Liver (tissue), 9 donors: ENCODE measurements around the gene ILKAP. TPM values are rescaled to one million over a fixed set of nuclear protein-coding genes. Genes with fewer than 3 reads are reported as not detected.

Experiments
- DNase-seq: peaks from one replicate; pipeline ENCODE4 v3.0.0-alpha.2; 2017; ENCODE audit warnings: low spot score
- H3K27ac ChIP-seq, 2 donors: one replicate each; pipeline ENCODE4 v1.7.0; 2013; ENCODE audit warnings: inconsistent platforms in 2 of 2, low read length in 2 of 2, control low read depth in 1 of 2, low read depth in 1 of 2, mild to moderate bottlenecking in 1 of 2
- H3K27me3 ChIP-seq, 4 donors: one replicate each; pipeline versions ENCODE4 v1.6.1 to v1.7.0; 2013; ENCODE audit warnings: low read length in 3 of 4, inconsistent platforms in 1 of 4, mild to moderate bottlenecking in 1 of 4, moderate library complexity in 1 of 4; ENCODE audit not compliant: control insufficient read depth in 4 of 4, insufficient read depth in 4 of 4
- H3K36me3 ChIP-seq, 4 donors: one replicate each; pipeline versions ENCODE4 v1.6.1 to v1.7.0; 2013; ENCODE audit warnings: low read length in 3 of 4, mild to moderate bottlenecking in 3 of 4, low read depth in 1 of 4, moderate library complexity in 1 of 4; ENCODE audit not compliant: control insufficient read depth in 4 of 4, insufficient read depth in 3 of 4
- H3K4me1 ChIP-seq, 4 donors: one replicate each; pipeline versions ENCODE4 v1.6.1 to v1.7.0; 2013; ENCODE audit warnings: low read length in 3 of 4, mild to moderate bottlenecking in 3 of 4, moderate library complexity in 1 of 4; ENCODE audit not compliant: control insufficient read depth in 4 of 4, insufficient read depth in 4 of 4
- H3K4me3 ChIP-seq, 3 donors: one replicate each; pipeline versions ENCODE4 v1.6.1 to v1.7.0; 2013; ENCODE audit warnings: low read length in 3 of 3, control low read depth in 1 of 3, low read depth in 1 of 3, mild to moderate bottlenecking in 1 of 3
- H3K9ac ChIP-seq, 2 donors: one replicate each; pipeline ENCODE4 v1.7.0; 2013; ENCODE audit warnings: low read length in 2 of 2, mild to moderate bottlenecking in 2 of 2, moderate library complexity in 2 of 2, control low read depth in 1 of 2, low read depth in 1 of 2
- H3K9me3 ChIP-seq, 4 donors: one replicate each; pipeline versions ENCODE4 v1.6.1 to v1.7.0; 2013; ENCODE audit warnings: low read length in 3 of 4; ENCODE audit not compliant: control insufficient read depth in 4 of 4
- ATF3 ChIP-seq: IDR thresholded peaks from 2 replicates; pipeline ENCODE4 v1.6.1; 2016; ENCODE audit warnings: antibody characterized with exemption
- CTCF ChIP-seq: fragments of 150-350 bp; IDR thresholded peaks from 2 replicates; pipeline ENCODE4 v1.5.1; 2017; ENCODE audit warnings: improper control_type of control experiment, low read depth, low read length; ENCODE audit not compliant: missing input control
- FOXA1 ChIP-seq: IDR thresholded peaks from 2 replicates; pipeline ENCODE4 v1.6.1; 2016; ENCODE audit warnings: antibody characterized with exemption
- FOXA2 ChIP-seq: IDR thresholded peaks from 2 replicates; pipeline ENCODE4 v1.6.1; 2016; ENCODE audit warnings: antibody characterized with exemption
- HNF4A ChIP-seq, 2 donors: conservative IDR thresholded peaks; 2 replicates each; pipeline ENCODE4 v1.6.1; 2016; ENCODE audit warnings: antibody characterized with exemption in 2 of 2, mild to moderate bottlenecking in 2 of 2
- HNF4G ChIP-seq: IDR thresholded peaks from 2 replicates; pipeline ENCODE4 v1.6.1; 2016; ENCODE audit warnings: antibody characterized with exemption
- NR2F2 ChIP-seq: IDR thresholded peaks from 2 replicates; pipeline ENCODE4 v1.6.1; 2016; ENCODE audit warnings: antibody characterized with exemption
- RAD21 ChIP-seq, 2 donors: IDR thresholded peaks; 2 replicates each; pipeline ENCODE4 v1.6.1; 2016; ENCODE audit warnings: antibody characterized with exemption in 2 of 2, mild to moderate bottlenecking in 2 of 2
- REST ChIP-seq: IDR thresholded peaks from 2 replicates; pipeline ENCODE4 v1.6.1; 2016; ENCODE audit warnings: antibody characterized with exemption, mild to moderate bottlenecking
- RXRA ChIP-seq, 2 donors: IDR thresholded peaks; 2 replicates each; pipeline ENCODE4 v1.6.1; 2017 to 2018; ENCODE audit warnings: antibody characterized with exemption in 2 of 2, mild to moderate bottlenecking in 1 of 2
- SP1 ChIP-seq: IDR thresholded peaks from 2 replicates; pipeline ENCODE4 v1.6.1; 2018; ENCODE audit warnings: antibody characterized with exemption, mild to moderate bottlenecking
- TAF1 ChIP-seq: conservative IDR thresholded peaks from 2 replicates; pipeline ENCODE4 v1.6.1; 2016; ENCODE audit warnings: antibody characterized with exemption, mild to moderate bottlenecking
- ZBTB33 ChIP-seq: IDR thresholded peaks from 2 replicates; pipeline ENCODE4 v1.6.1; 2016; ENCODE audit warnings: antibody characterized with exemption
- WGBS: extraction: QIAGEN DNeasy Blood & Tissue Kit; methylation state at CpG from one replicate; pipeline ENCODE4 v1.1.7; 2013; 5-methylcytosine and 5-hydroxymethylcytosine counted together
- polyA plus RNA-seq, 2 donors: library from polyadenylated mRNA; stranded (reverse) in 1 of 2; unstranded in 1 of 2; fragments of 200-250 nt in 1 of 2; fragments of >200 nt in 1 of 2; fragmentation: Nextera tagmentation in 1 of 2; extraction: Ambion mirVana in 1 of 2; gene quantifications; one replicate each; pipeline versions ENCODE4 v1.2.1 to v1.2.3, GENCODE V29; 2013 to 2015
- total RNA-seq, 2 donors: library from RNA; depleted of rRNA; stranded (reverse); fragments of >200 nt; gene quantifications; one replicate each; pipeline ENCODE4 v1.2.3, GENCODE V29; 2014
- donor health status: healthy.
- donor health status: healthy.
- donor health status: healthy.
- donor health status: healthy.
- donor health status: healthy.

The ILKAP gene
- total and polyA plus RNA-seq, 4 donors, result 15.0 to 21.1 (median 20.0) TPM

- H3K9me3 ChIP-seq, result no peaks in the 10 kb centered on the region
- 93% methylated on average over 68 of the region's 68 CpGs for WGBS
Measured at GRCh38 chr2:238130696-238131628, 72.5 kb downstream of the ILKAP start.

GRCh38 chr2:238130111-238130695 lies 73.3 kb downstream of the ILKAP start:
- Histone ChIP-seq H3K9ac (no peak overlapping the region), H3K27ac (no peak overlapping the region), H3K4me3 (no peak overlapping the region), H3K36me3 (no peaks in the 10 kb centered on the region), H3K27me3 (no peaks in the 10 kb centered on the region), H3K9me3 (no peaks in the 10 kb centered on the region), H3K4me1 (no peaks in the 10 kb centered on the region)
- TF ChIP-seq FOXA2, result no peak
- no peak for TF ChIP-seq CTCF
- no peak for TF ChIP-seq ATF3
- TF ChIP-seq REST, result no peak
- TF ChIP-seq HNF4G, result no peak
- TF ChIP-seq RXRA (IDR thresholded peaks at IDR 0.05), result no peak
- TF ChIP-seq NR2F2, result no peak
- no peak for TF ChIP-seq TAF1
- no peak for TF ChIP-seq FOXA1
- no peak for TF ChIP-seq ZBTB33
- TF ChIP-seq SP1, result no peak
- 91% methylated on average over 28 of the region's 28 CpGs for WGBS
- DNase-seq, result no peak

More at GRCh38 chr2:238130696-238131628, 72.5 kb downstream of the ILKAP start:
- no peak for DNase-seq
- Histone ChIP-seq H3K9ac (no peak overlapping the region), H3K27me3 (no peaks in the 10 kb centered on the region), H3K36me3 (no peaks in the 10 kb centered on the region), H3K27ac (no peak overlapping the region), H3K4me3 (no peak overlapping the region), H3K4me1 (no peaks in the 10 kb centered on the region)
- TF ChIP-seq HNF4A (conservative IDR thresholded peaks at IDR 0.05) (no peak), SP1 (no peak), RAD21 (IDR thresholded peaks at IDR 0.05) (no peak)
